Measurements from ENCODE around the gene ARHGEF28. TPM values are rescaled to one million over a fixed set of nuclear protein-coding genes. Genes with fewer than 3 reads are reported as not detected.

Gene ARHGEF28
- total RNA-seq, 2 experiments from 2014 or later = not detected

GRCh38 chr5:73825736-73826135 lies 199.7 kb downstream of the ARHGEF28 start:
- no peak overlapping the region for H3K4me3 ChIP-seq (ENCODE audit: low read depth, low read length, poor library complexity, severe bottlenecking)
- H3K9me2 ChIP-seq (ENCODE audit: insufficient read depth, low read length) = no peaks in the 10 kb centered on the region
- no peak for DNase-seq (ENCODE audit: low spot score)
- no peaks in the 10 kb centered on the region for H3K9me3 ChIP-seq (ENCODE audit: low read length)
- H3K4me1 ChIP-seq (ENCODE audit: insufficient read depth, low read length, poor library complexity, severe bottlenecking) = no peaks in the 10 kb centered on the region
- no peak overlapping the region for H3K4me2 ChIP-seq (ENCODE audit: low read length)
- BruUV-seq (replicated peaks) = no TSS peak
- H3K27ac ChIP-seq (ENCODE audit: low read depth, low read length, poor library complexity, severe bottlenecking) = no peak overlapping the region
- H3K79me2 ChIP-seq (ENCODE audit: insufficient read depth, low read depth, low read length) = no peaks in the 10 kb centered on the region
- H4K20me1 ChIP-seq (ENCODE audit: insufficient read depth, low read length) = no peaks in the 10 kb centered on the region
- no peaks in the 10 kb centered on the region for H3K36me3 ChIP-seq (ENCODE audit: insufficient read depth, low read length)
- ChIA-PET POLR2A (no interaction called here), CTCF (ENCODE audit: unreplicated experiment) (no interaction called here)
- TF ChIP-seq, protein P1, sequence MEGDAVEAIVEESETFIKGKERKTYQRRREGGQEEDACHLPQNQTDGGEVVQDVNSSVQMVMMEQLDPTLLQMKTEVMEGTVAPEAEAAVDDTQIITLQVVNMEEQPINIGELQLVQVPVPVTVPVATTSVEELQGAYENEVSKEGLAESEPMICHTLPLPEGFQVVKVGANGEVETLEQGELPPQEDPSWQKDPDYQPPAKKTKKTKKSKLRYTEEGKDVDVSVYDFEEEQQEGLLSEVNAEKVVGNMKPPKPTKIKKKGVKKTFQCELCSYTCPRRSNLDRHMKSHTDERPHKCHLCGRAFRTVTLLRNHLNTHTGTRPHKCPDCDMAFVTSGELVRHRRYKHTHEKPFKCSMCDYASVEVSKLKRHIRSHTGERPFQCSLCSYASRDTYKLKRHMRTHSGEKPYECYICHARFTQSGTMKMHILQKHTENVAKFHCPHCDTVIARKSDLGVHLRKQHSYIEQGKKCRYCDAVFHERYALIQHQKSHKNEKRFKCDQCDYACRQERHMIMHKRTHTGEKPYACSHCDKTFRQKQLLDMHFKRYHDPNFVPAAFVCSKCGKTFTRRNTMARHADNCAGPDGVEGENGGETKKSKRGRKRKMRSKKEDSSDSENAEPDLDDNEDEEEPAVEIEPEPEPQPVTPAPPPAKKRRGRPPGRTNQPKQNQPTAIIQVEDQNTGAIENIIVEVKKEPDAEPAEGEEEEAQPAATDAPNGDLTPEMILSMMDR (conservative IDR thresholded peaks at IDR 0.05; ENCODE audit: low read length) = no peak
- TF ChIP-seq EZH2phosphoT487 (IDR thresholded peaks at IDR 0.05; ENCODE audit: borderline replicate concordance, low read depth, low read length) = no peak
- H2AFZ ChIP-seq (ENCODE audit: low read length) = no peak overlapping the region
- intact Hi-C loops (cut with micrococcal nuclease; ENCODE audit: unreplicated experiment) = no loop called here

DNA sequence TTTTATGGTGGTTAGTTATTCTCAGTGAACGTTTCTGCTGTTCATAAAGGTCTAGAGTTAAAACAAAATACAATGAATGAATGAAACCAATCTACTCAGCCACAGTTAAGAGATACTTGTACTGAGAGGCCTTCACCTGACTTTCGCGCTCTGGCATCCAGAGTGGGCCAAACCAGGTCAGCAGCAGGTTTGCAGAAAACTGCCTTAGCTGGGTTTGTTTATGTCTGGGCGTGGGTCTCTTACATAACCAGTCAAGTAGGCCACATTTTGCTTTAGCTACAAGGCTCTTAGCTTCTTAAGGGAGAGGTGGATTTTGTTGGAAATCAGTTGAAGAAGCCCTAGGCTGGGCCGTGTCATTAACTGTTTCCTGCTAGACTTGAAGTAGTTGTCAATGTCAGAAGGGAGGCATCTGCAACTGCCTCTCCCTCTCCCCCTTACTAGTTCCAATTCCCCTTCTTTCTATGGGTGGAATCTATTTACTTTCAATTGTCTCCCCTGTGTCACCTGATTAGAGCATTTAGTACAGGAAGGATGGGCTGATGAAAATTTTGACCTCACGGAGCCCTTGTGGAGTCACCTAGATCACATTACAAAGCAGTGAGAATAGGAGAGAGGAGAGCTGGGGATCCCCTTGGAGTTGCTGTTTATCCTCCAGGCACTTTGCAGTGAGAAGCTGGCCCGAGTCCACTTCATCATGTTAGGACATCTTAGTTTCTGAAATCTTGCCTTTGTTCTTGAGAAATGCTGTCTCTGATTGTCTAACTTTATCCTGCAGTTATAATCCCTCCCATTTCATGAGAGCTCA lies 200.5 kb downstream of the ARHGEF28 start:
- ChIA-PET POLR2A (no interaction called here), CTCF (ENCODE audit: unreplicated experiment) (no interaction called here)
- Histone ChIP-seq H3K9me2 (ENCODE audit: insufficient read depth, low read length) (no peaks in the 10 kb centered on the region), H3K4me3 (ENCODE audit: low read depth, low read length, poor library complexity, severe bottlenecking) (no peak overlapping the region), H3K79me2 (ENCODE audit: insufficient read depth, low read depth, low read length) (no peaks in the 10 kb centered on the region), H3K4me1 (ENCODE audit: insufficient read depth, low read length, poor library complexity, severe bottlenecking) (no peaks in the 10 kb centered on the region), H3K4me2 (ENCODE audit: low read length) (no peak overlapping the region), H3K36me3 (ENCODE audit: insufficient read depth, low read length) (no peaks in the 10 kb centered on the region), H3K9me3 (ENCODE audit: low read length) (no peaks in the 10 kb centered on the region), H4K20me1 (ENCODE audit: insufficient read depth, low read length) (no peaks in the 10 kb centered on the region), H3K27ac (ENCODE audit: low read depth, low read length, poor library complexity, severe bottlenecking) (no peak overlapping the region), H2AFZ (ENCODE audit: low read length) (no peak overlapping the region)
- no peak for DNase-seq (ENCODE audit: low spot score)
- TF ChIP-seq, protein P1 (conservative IDR thresholded peaks at IDR 0.05; ENCODE audit: low read length) = no peak
- TF ChIP-seq EZH2phosphoT487 (IDR thresholded peaks at IDR 0.05; ENCODE audit: borderline replicate concordance, low read depth, low read length) = no peak
- no TSS peak for BruUV-seq (replicated peaks)
- intact Hi-C loops (cut with micrococcal nuclease; ENCODE audit: unreplicated experiment) = no loop called here

DNA sequence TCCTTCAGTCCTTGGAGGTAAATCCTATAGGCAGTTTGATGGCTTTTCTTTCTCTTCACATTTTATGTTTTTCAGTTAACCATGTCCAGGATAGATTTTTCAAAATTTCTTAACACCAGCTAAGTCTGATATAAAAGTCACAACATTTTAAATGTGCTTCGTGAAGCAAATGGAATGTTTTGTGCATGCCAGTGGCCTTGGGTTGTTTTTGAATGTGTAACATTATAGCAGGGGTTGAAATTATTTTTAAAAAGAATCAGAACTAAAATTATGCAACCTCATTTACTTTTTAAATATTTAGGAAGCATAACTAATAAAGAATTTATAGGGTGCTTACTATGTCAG lies 201.1 kb downstream of the ARHGEF28 start:
- Histone ChIP-seq H3K36me3 (ENCODE audit: insufficient read depth, low read length) (no peaks in the 10 kb centered on the region), H3K4me2 (ENCODE audit: low read length) (no peak overlapping the region), H4K20me1 (ENCODE audit: insufficient read depth, low read length) (no peaks in the 10 kb centered on the region), H3K9me2 (ENCODE audit: insufficient read depth, low read length) (no peaks in the 10 kb centered on the region), H3K9me3 (ENCODE audit: low read length) (no peaks in the 10 kb centered on the region), H3K79me2 (ENCODE audit: insufficient read depth, low read depth, low read length) (no peaks in the 10 kb centered on the region), H3K4me3 (ENCODE audit: low read depth, low read length, poor library complexity, severe bottlenecking) (no peak overlapping the region), H2AFZ (ENCODE audit: low read length) (no peak overlapping the region), H3K27ac (ENCODE audit: low read depth, low read length, poor library complexity, severe bottlenecking) (no peak overlapping the region), H3K4me1 (ENCODE audit: insufficient read depth, low read length, poor library complexity, severe bottlenecking) (no peaks in the 10 kb centered on the region)
- intact Hi-C loops (cut with micrococcal nuclease; ENCODE audit: unreplicated experiment) = no loop called here
- TF ChIP-seq, protein P1 (conservative IDR thresholded peaks at IDR 0.05; ENCODE audit: low read length) = no peak
- TF ChIP-seq EZH2phosphoT487 (IDR thresholded peaks at IDR 0.05; ENCODE audit: borderline replicate concordance, low read depth, low read length) = no peak
- CTCF ChIA-PET (ENCODE audit: unreplicated experiment) = no interaction called here
- BruUV-seq (replicated peaks) = no TSS peak
- no peak for DNase-seq (ENCODE audit: low spot score)
- POLR2A ChIA-PET = interaction anchor here (0.7 to 0.8 kb wide), 3 partner anchors 11 to 769 kb away, joined by 3 read pairs; no protein-coding TSS in a partner anchor

Data from OCI-LY7 (cell line).